Nephron (organoid): ENCODE results near the gene MIOX.

Source experiments
- H3K27ac Mint-ChIP-seq, 3 experiments: 2 replicates each; pipeline ENCODE4 v1.8.0; 2020; ENCODE audit warnings: mixed read lengths in 3 of 3, mild to moderate bottlenecking in 2 of 3, moderate library complexity in 1 of 3
- H3K27me3 Mint-ChIP-seq: 2 replicates; pipeline ENCODE4 v1.8.0; 2021; ENCODE audit warnings: low read depth, mild to moderate bottlenecking, moderate library complexity, mixed read lengths
- H3K36me3 Mint-ChIP-seq: 2 replicates; pipeline ENCODE4 v1.8.0; 2020; ENCODE audit warnings: low read depth, mixed read lengths
- H3K4me1 Mint-ChIP-seq: 2 replicates; pipeline ENCODE4 v1.8.0; 2020; ENCODE audit warnings: mixed read lengths
- H3K4me3 Mint-ChIP-seq, 3 experiments: 2 replicates each; pipeline ENCODE4 v1.8.0; 2020; ENCODE audit warnings: mild to moderate bottlenecking in 3 of 3, mixed read lengths in 3 of 3, moderate library complexity in 2 of 3
- H3K9me3 Mint-ChIP-seq: 2 replicates; pipeline ENCODE4 v1.8.0; 2020; ENCODE audit warnings: mixed read lengths
- CTCF ChIP-seq, 3 experiments: fragments of 200-600 bp; sonication (generic); IDR thresholded peaks; one replicate each; pipeline ENCODE4 v1.5.0; 2021; ENCODE audit warnings: antibody characterized with exemption in 3 of 3; ENCODE audit not compliant: unreplicated experiment in 3 of 3

Gene MIOX

GRCh38 chr22:50445071-50445879 lies 41.4 kb upstream of the MIOX start:
- Mint-ChIP-seq H3K27ac (no peak overlapping the region), H3K27me3 (no peaks in the 10 kb centered on the region), H3K36me3 (peaks cover 22% of the 10 kb centered on the region), H3K4me3 (no peak overlapping the region), H3K9me3 (no peaks in the 10 kb centered on the region), H3K4me1 (no peaks in the 10 kb centered on the region)
- TF ChIP-seq CTCF (IDR thresholded peaks at IDR 0.05; ENCODE audit: unreplicated experiment in 3 of 3): no peak

GRCh38 chr22:50445880-50446707 lies 40.6 kb upstream of the MIOX start:
- no peaks in the 10 kb centered on the region for H3K27me3 Mint-ChIP-seq
- no peaks in the 10 kb centered on the region for H3K9me3 Mint-ChIP-seq
- peaks cover 30% of the 10 kb centered on the region for H3K36me3 Mint-ChIP-seq
- no peak overlapping the region for H3K27ac Mint-ChIP-seq
- no peak overlapping the region for H3K4me3 Mint-ChIP-seq
- no peaks in the 10 kb centered on the region for H3K4me1 Mint-ChIP-seq
- no peak for TF ChIP-seq CTCF (IDR thresholded peaks at IDR 0.05; ENCODE audit: unreplicated experiment in 3 of 3)

GRCh38 chr22:50446708-50447575 lies 39.7 kb upstream of the MIOX start:
- Mint-ChIP-seq H3K4me1 (no peaks in the 10 kb centered on the region), H3K27me3 (no peaks in the 10 kb centered on the region), H3K9me3 (no peaks in the 10 kb centered on the region), H3K27ac (no peak overlapping the region), H3K36me3 (peaks cover 36% of the 10 kb centered on the region), H3K4me3 (no peak overlapping the region)
- no peak for TF ChIP-seq CTCF (IDR thresholded peaks at IDR 0.05; ENCODE audit: unreplicated experiment in 3 of 3)

GRCh38 chr22:50447576-50448551 lies 38.8 kb upstream of the MIOX start:
- no peak for TF ChIP-seq CTCF (IDR thresholded peaks at IDR 0.05; ENCODE audit: unreplicated experiment in 3 of 3)
- H3K27ac Mint-ChIP-seq: no peak overlapping the region
- no peaks in the 10 kb centered on the region for H3K9me3 Mint-ChIP-seq
- H3K4me3 Mint-ChIP-seq: no peak overlapping the region
- H3K27me3 Mint-ChIP-seq: no peaks in the 10 kb centered on the region
- H3K36me3 Mint-ChIP-seq: peaks cover 39% of the 10 kb centered on the region
- H3K4me1 Mint-ChIP-seq: no peaks in the 10 kb centered on the region

- H3K4me3 Mint-ChIP-seq: no peak overlapping the region
- H3K36me3 Mint-ChIP-seq: peaks cover 48% of the 10 kb centered on the region
- no peaks in the 10 kb centered on the region for H3K9me3 Mint-ChIP-seq
- TF ChIP-seq CTCF (IDR thresholded peaks at IDR 0.05; ENCODE audit: unreplicated experiment in 3 of 3): no peak
- no peaks in the 10 kb centered on the region for H3K27me3 Mint-ChIP-seq
- H3K27ac Mint-ChIP-seq: no peak overlapping the region
- H3K4me1 Mint-ChIP-seq: no peaks in the 10 kb centered on the region
Measured at GRCh38 chr22:50452649-50453048, 34.0 kb upstream of the MIOX start.
